GM18520 (cell line): ENCODE results near the gene PPP1R1A.

Experiments used
- ATAC-seq: cut with Tn5 transposase; IDR thresholded peaks from one replicate; pipeline ENCODE4 v1.9.1; 2021; ENCODE audit not compliant: unreplicated experiment

The PPP1R1A gene

GRCh38 chr12:54538136-54538700 is 50.2 kb downstream of the PPP1R1A start:
- no peak for ATAC-seq

GRCh38 chr12:54535474-54535873 is 53.0 kb downstream of the PPP1R1A start:
- ATAC-seq: no peak

GRCh38 chr12:54529581-54529980 is 58.9 kb downstream of the PPP1R1A start:
- ATAC-seq: no peak
